Fibroblast of lung (primary cell): ENCODE data around the gene RNF7.

Experiments
- EZH2 ChIP-seq: IDR thresholded peaks from 2 replicates; pipeline ENCODE4 v1.5.1; 2012; ENCODE audit warnings: low read length, control low read depth, mild to moderate bottlenecking; ENCODE audit errors: missing control alignments
- TF ChIP-seq, protein P1 (sequence below), 2 donors: IDR thresholded peaks in 1 of 2; conservative IDR thresholded peaks in 1 of 2; 1 replicate in 1 of 2; 2 replicates in 1 of 2; pipeline ENCODE4 v1.5.1; 2011 to 2012; ENCODE audit warnings: low read length in 2 of 2, control low read depth in 1 of 2, inconsistent platforms in 1 of 2, low read depth in 1 of 2, mild to moderate bottlenecking in 1 of 2

DNA sequence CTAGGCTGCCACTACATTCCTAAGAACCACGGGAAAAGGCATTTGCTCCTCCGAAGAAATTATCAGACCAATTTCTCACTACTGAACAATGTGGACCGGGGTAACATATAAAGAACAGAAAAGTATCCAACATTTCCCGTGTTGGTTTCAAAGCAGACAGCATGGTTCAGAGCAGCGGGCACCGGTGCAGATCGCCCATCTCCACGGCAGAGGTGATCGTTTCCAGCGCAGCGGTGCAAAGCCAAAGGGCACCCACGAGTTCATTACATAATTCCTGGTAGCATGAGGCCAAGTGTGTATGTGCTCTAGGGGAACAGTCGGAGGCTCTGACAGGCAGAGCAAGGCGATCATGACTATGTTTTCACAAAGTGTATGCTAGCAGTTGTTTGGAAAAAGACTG, 38.3 kb downstream of the RNF7 start:
- TF ChIP-seq, protein P1, sequence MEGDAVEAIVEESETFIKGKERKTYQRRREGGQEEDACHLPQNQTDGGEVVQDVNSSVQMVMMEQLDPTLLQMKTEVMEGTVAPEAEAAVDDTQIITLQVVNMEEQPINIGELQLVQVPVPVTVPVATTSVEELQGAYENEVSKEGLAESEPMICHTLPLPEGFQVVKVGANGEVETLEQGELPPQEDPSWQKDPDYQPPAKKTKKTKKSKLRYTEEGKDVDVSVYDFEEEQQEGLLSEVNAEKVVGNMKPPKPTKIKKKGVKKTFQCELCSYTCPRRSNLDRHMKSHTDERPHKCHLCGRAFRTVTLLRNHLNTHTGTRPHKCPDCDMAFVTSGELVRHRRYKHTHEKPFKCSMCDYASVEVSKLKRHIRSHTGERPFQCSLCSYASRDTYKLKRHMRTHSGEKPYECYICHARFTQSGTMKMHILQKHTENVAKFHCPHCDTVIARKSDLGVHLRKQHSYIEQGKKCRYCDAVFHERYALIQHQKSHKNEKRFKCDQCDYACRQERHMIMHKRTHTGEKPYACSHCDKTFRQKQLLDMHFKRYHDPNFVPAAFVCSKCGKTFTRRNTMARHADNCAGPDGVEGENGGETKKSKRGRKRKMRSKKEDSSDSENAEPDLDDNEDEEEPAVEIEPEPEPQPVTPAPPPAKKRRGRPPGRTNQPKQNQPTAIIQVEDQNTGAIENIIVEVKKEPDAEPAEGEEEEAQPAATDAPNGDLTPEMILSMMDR (conservative IDR thresholded peaks at IDR 0.05 in 1 of 2, IDR thresholded peaks at IDR 0.05 in 1 of 2; ENCODE audit: low read depth in 1 of 2, low read length in 2 of 2): no peak
- TF ChIP-seq EZH2: no peak
